ENCODE results near the gene CSF3R.
"Not testable (repeated sequence)": the region's sequence is repeated elsewhere in the genome, so short reads cannot be mapped to it uniquely, and the experiment has no call there.

DNA sequence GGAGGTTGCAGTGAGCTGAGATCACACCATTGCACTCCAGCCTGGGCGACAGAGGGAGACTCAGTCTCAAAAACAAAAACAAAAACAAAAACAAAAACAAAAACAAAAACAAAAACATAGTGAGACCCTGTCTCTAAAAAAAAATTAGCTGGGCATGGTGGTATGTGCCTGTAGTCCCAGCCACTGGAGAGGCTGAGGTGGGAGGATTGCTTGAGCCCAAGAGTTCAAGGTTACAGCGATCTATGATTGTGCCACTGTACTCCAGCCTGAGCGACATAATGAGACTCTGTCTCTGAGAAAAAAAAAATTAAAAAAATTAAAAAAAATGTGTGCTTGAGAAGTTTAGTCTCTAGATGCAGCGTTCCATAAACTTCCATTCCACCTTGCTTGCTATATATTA is 19.2 kb upstream of the CSF3R start:
- TF ChIP-seq CTCF, POLR2A (IDR thresholded peaks at IDR 0.05): not testable (repeated sequence)

Measured in adrenal gland (tissue), 5 donors.